Measurements from ENCODE around the gene GFPT2. TPM values are rescaled to one million over a fixed set of nuclear protein-coding genes. Genes with fewer than 3 reads are reported as not detected.

The GFPT2 gene
- polyA plus RNA-seq, 1 donor, result 5.1 TPM

DNA sequence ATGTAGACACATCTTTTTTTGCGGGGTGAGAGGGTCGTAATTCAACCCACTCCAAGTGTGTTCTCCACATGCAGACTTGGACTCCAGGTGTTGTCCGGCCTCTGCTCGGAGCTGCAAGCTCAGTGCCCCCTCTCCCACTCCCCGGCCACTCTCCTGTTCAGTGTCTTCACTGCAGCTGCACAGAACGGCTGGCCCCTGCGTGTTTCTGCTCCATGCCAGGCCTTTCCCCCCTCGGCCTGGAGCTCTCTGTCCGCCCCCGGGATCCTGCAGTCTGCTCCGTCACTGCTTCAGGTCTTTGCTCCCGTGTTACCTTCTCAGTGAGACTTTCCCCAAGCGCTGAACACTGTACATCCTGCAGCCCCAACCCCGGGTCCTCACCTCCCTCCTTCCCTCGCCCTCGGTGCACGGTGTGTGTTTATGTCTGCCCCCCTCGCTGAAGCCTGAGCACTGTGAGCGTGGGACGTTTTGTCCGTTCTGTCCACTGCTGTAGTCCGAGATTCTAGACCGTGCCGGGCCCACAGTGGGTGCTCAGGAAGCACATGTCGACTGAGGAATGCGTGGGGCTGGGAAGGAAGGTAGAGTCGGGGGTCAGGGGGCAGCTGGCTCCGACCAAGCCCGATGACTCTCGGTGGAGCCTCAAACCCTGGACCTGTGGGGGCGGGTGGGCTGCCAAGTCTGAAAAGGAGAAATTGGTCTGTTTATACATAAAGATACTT lies 26.4 kb upstream of the GFPT2 start:
- DNase-seq, result no peak

DNA sequence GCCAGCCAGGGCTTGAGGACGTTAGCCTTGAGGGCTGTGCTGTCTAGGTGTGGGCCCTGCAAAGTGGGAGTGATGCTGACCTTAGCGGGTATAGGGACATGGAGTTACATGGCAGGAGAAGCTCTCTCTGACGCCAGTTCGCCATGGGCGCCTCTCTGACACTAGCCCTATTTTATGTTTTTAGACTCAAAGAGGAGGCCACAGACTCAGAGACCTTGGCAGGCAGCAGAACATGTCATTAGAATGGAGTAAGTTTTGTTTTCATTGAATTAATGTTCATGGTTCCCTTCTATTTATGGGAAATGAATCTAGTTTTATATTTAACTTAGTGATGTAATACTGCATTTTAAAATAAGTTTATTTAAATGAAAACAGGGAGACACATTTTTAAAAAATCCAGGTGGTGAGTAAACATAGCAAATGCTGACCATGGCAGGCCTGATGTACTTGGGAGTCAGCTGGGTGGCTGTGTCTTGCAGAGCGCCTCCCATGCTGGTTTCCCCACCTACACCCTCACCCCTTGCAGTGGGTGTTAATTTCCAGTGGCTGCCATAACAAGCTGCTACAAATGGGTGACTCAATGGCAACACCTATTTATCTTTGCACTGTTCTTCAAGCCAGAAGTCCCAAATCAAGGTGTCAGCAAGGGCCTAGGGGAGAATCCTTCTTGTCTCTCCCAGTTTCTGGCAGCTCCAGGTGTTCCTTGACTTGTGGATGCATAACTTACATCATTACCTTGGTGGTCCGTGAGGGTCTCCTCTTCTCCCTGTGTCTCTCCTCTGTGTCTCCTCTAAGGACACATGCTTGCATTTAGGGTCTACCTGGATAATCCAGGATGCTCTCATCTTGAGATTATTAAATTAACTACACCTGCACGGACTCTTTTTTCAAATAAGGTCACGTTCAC lies 25.6 kb upstream of the GFPT2 start:
- DNase-seq, result no peak

DNA sequence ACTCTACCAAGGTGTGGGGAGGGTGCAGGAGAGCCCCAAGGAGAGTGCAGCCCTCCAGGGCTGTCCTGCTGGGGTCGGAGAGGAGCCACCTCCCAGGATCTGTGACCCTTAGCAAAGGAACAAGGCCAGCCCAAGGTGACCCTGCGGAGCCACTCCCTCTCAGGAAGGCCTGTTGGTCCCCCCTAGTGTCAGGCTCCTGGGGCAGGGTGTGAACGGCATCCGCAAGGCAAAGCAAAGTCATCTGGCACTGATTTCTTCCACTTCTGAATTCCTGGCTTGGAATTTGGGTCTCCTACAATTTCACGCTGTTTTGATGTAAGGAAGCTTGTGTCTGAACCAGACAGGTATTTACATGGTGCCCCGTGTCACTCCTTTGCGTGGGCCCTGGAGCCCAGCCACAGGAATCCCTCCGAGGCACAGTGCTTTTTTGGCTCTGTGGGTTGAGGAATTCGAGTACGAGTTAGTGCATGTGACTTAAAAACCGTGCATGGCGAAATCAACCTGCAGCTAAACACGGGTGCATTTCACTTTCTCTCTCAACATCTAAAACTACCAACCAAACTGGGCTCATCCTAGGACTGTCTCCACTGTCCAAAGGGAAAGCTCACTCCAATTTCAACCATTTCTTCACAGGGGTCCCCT lies 24.5 kb upstream of the GFPT2 start:
- no peak for DNase-seq

DNA sequence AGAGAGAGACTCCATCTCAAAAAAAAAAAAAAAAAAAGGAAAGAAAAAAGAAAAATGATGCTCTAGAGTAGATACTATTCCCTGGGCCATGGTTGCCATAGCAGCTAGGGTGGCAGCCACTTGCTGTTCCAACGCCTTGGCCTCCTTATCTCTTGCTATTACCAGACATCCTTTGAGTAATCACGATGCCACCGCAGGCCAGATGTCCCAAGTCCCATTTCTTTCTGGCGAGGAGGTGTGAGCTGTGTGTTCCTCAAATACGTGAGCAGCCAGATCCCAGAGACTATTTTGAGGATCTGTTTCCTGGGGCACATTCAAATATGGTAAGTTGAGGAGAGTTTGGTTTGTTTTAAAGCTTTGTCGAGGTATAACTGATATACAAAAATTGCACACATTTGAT lies 23.4 kb upstream of the GFPT2 start:
- no peak for DNase-seq

DNA sequence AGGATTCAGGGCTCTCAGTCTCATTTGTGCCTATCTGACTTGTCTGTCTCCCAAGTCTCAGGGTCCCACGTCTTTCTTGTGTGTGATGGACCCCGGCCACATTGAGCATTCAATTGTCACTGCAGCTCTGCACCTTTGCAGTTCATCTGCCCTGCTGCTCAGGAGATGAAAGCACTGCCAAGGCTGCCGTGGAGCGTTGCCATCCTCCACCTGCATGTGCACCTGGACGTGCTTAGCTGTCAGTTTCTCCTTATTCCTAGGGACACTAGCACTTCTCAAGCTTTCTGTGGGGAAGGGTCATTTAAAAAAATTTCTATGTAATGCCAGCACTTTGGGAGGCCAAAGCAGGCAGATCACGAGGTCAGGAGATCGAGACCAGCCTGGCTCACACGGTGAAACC lies 22.8 kb upstream of the GFPT2 start:
- no peak for DNase-seq

DNA sequence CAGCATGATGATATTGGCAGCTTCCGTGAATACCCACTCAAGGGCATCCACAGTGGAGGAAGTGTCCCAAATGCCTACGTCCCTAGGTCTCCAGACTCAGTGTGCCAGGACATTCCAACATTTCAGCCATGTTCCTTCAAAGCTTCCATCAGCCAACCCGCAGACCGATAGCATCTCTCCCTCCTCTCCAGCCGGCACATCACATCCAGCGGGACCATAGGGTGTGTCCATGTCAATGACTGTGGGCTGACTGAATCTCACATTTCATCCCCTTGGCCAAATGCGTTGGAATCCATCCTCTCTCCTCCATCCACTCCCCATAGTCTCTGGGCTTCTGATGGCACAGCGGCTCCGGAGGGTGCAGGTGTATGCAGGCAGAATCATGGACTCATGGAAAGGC lies 22.2 kb upstream of the GFPT2 start:
- DNase-seq, result no peak

DNA sequence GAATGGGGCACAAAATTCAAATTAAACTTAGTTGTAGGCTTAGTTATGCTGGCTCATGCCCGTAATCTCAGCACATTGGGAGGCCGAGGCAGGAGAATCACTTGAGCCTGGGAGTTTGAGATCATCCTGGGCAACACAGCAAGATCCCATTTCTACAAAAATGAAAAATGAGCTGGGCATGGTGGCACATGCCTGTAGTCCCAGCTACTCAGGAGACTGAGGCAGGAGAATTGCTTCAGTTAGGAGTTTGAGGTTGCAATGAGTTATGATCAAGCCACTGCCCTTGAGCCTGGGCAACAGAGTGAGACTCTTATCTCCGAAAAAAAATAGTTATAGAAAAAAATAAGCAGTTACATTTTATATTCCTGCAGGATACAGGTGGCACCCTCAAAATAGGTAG lies 20.7 kb upstream of the GFPT2 start:
- no peak for DNase-seq

DNA sequence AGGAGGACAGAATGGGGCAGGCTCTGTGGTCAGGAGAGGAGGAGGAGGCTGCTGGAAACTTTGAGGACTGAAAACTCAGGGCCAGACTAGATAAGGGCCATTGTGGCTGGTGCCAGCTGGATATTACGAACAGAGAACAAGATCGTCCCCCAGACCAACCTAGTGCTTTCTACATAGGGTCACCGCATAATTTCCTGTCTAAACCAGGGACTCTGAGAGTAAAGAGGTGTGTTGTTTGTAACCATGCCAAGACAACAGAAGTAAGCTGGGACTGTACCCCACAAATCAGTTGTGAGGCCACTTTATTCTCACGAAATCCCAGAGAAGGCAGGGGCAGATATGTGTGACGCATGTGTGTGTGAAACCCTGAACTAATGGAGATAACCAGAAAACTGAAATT lies 20.3 kb upstream of the GFPT2 start:
- no peak for DNase-seq

DNA sequence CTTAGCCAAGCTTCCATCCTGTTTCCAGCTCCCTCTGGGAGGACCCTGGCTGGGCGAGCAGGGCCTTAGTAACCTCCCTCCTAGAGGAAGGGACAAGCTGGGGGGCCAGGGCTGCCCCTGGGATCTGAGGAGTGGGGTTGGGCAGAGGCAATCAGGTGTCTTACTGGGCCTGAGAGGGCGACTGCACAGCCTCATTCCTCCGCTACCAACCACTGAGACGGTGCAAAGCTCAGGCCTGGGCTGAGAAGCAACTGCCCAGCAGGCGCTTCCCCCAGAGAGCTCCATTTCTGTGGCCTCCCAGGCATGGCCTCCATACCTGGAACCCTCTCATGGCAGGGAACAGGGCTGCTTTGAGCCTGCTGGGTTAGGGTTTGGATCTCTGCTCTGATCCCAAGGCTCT lies 18.8 kb upstream of the GFPT2 start:
- DNase-seq, result no peak

DNA sequence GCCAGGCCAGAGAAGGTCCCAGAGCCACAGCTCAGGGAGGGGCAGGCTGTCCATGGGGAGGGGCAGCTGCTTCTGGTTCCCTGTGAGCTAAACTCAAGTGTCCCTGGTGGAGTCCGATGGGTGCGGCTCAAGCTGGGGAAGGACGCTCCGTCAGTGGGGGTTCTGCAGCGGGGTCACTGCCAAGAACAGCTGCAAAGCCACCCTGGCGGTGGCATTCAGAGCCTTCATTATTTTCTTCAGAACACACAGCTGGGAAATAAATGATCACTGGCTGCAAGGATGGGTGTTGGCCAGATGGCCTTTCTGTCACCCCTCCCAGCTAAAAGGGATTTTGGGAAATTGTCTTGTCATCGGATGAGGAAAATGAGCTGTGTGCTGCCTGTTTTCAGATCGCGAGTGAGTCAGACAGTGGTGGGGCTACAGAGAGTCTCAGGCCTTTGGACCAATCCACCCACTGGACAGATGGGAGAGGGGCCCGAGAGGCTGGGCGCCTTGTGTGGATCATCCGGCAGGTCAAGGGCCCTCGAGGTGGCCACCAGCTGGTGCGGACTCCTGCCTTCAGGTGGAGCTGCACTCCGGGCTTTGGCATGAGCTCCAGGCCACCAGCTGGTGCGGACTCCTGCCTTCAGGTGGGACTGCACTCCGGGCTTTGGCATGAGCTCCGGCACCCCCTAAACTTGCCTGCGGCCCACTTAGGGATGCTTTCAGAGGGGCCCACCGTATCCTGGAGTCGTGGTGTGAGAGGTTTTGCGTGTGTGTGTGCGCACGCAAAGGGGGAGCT lies 17.9 kb upstream of the GFPT2 start:
- no peak for DNase-seq

DNA sequence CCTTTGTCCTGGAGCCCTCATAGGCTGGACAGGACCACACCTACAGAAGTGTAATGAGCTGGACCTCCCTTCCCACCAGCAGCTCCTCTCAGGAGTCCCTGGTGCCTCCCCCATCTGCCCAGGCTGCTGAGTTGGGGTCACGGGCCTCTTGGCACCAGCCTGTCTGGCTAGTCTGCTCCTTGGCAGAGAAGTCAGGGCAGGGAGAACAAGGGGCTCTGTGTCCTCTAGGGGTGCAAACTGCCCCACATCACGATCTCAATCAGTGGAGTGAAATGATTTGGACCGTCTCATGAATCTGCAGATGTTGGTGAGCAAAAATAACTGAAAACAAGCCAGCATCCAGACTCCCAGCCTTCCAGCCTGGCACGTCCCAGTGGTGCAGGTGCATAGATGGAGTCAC lies 14.9 kb upstream of the GFPT2 start:
- DNase-seq, result no peak

DNA sequence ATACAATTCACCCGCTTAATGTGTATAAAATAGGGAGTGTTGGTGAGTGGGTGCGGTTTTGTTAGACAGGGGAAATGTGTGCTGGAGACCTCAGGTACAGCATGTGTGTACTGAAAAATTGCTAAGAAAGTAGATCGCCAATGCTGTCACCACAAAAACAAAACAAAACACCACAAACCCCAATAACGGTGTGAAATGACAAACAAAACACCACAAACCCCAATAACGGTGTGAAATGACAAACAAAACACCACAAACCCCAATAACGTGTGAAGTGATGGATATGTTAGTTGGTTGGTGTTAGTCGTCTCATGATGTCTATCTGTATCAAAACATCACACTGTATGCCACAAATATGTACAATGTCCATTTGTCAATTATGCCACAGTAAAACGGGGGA lies 14.2 kb upstream of the GFPT2 start:
- DNase-seq, result no peak

DNA sequence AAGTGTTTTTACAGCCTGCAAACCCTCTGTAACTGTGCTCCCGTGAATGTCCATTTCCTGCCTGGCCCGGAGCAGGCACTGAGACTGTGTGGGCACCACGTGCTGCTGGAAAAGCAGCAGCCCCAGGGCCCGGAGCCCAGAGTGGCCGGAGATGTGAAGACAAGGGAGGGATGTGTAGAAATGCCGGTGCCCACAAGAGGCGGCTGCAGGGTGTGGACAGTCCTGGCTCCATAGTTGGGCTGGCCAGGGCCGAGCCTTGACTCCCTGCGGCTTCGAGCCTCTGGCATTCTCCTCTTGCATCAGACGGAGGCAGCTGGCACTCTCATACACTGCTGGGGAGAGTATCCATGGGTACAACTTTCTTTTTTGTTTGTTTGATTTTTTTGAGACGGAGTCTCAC lies 13.2 kb upstream of the GFPT2 start:
- no peak for DNase-seq

DNA sequence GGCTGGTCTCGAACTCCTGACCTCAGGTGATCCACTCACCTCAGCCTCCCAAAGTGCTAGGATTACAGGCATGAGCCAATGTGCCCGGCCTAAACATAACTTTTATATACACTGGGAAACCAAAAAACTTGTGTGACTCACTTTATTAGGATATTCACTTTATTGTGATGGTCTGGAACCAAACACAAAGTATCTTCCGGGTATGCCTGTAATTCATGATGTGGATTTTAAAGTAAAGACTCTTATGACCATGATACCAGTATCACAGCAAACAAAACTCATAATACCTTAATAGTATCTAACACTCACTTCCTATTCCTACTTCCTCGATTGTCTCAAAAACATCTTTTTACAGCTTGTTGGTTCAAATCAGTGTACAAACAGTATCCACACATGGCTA lies 12.7 kb upstream of the GFPT2 start:
- DNase-seq, result no peak

DNA sequence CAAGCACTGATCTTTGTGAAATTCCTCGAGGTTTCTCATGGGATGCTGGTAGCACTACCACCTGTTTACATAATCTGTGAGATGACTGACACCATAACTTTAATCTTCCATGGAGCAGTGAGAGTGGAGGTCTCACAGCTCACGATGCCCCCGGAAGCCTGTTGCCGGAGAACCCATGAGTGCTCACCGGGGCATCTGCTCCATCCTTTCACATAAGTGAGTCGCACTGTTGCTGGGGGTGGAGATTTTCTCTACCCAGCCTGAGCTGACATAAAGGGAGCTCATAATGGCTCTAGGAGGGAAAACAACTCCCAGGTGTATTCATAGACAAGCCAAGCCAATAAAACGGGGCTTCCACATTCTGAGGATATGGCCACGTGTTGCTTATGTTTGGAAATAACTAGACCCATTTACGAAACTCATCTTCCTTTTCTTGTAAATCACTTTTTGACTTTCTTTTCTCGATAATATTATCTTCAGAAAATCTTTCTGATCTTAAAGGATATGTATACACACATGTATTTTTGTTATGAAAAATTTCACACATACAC lies 11.2 kb upstream of the GFPT2 start:
- DNase-seq, result no peak

DNA sequence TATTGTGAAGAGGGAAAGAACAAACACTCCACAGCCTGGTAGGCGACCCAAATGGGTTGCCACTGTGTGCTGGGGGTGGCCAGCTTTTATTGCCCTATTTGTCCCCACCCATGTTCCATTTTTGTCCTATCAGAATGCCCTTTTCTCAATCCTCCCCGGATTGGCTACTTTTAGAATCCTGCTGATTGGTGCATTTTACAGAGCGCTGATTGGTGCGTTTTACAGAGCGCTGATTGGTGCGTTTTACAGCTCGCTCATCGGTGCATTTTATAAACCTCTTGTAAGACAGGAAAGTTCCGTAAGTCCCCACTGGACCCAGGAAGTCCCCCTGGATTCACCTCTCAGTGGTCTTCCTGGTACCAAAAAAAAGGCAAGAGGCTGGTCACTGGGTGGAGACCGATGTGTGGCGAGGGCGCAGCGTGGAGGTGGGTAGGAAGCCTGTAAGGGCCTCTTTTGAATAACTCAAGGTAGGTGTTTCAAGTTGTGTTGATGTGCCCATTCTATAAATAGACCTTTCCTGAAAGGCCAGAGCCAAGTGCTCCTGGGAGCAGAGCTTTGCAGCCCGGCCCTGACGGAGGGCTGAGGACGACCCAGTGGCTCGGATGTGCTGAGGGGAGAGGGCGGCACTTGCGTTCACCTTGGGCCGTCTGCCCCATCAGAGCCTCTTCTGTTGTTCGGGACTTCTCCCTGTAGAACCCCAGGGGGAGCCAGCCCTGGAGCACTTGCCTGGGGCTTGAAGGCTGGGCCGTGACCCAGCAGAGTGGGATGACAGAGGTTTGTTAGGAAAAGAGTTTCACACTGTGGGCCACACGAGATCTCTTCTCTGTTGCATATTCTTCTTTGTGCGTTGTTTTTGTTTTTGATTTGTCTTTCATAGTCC lies 7.2 kb upstream of the GFPT2 start:
- no peak for DNase-seq

DNA sequence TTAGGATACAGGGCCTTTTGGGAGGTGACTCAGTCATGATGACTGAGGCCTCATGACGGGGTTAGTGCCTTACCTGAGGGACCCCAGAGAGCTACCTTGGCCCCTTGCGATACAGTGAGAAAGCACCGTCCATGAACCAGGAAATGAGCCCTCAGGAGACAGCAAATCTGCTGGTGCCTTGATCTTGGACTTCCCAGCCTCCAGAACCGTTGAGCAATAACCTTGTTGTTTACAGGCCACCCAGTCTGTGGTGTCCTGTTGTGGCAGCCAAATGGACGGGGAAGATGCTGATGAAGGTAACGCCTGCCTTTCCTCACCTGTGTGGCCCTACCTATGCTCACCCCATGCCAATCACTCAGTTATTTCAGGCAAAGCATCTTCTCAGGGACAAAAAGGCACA lies 5.6 kb upstream of the GFPT2 start:
- no peak for DNase-seq

DNA sequence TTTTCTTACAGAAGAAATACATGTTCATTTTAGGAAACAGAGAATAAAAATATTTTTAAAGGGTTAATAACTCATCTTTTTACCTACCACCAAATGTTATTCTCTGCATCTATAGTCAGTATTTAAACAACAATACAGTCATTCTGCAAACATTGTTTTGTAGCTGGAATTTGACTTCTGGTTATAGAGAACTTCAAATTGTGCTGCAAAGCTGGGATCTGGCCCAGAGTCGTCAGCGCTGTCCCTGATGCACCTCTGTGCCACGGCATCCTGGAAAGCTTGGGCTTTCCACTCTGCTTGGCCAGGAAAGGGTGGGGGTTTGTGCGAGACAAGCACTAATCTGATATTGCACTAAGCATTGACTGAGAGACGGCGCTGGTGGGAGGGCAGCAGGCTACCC lies 5.0 kb upstream of the GFPT2 start:
- DNase-seq, result no peak

DNA sequence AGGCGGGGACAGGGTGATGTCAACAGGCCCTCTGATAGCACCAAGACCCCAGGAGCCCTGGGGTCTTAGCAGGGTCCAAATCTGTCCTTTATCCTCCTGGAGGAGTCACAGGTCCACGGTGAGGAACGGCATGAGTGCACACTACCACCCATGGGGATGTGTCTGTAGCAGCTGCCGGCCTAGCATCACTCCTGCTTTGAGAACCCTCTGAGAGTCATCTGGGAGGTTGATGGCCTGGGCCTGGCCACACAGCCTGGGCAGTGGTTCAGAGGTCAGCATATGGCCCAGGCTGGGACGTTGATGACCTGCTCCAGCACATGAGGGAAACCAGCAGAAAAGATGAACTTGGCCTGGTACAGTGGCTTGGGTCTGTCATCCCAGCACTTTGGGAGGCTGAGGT lies 1.8 kb upstream of the GFPT2 start:
- no peak for DNase-seq

DNA sequence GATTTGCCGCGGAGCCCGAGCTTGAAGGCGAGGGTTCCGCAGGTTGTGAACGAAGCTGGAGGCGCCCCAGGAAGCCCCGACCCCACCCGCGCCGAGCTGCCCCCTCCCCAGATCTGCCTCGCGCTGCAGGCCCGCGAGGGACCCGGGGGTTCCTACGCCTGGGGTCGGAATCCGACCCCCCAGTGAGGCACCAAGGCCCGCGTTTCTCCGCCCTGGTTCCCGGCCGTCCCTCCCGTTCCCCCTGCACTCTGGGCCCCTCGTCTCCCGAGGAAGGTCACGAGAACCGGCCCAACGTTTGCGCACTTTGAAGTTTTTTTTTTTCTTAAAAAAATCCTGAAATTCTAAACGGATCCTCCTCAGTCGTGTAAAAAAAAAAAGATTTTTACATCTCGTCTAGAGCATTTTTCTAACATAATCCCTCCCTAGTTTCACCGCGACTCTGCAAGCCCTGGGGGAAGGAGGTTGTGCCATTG lies 880 bp upstream of the GFPT2 start:
- DNase-seq, result no peak
